ENCODE results near the gene UBE2L3. TPM values are rescaled to one million over a fixed set of nuclear protein-coding genes. Genes with fewer than 3 reads are reported as not detected.
"Not testable (repeated sequence)": the region's sequence is repeated elsewhere in the genome, so short reads cannot be mapped to it uniquely, and the experiment has no call there.

Gene UBE2L3
- polyA plus RNA-seq, 4 donors, result 56.0 to 69.1 (median 63.3) TPM

DNA sequence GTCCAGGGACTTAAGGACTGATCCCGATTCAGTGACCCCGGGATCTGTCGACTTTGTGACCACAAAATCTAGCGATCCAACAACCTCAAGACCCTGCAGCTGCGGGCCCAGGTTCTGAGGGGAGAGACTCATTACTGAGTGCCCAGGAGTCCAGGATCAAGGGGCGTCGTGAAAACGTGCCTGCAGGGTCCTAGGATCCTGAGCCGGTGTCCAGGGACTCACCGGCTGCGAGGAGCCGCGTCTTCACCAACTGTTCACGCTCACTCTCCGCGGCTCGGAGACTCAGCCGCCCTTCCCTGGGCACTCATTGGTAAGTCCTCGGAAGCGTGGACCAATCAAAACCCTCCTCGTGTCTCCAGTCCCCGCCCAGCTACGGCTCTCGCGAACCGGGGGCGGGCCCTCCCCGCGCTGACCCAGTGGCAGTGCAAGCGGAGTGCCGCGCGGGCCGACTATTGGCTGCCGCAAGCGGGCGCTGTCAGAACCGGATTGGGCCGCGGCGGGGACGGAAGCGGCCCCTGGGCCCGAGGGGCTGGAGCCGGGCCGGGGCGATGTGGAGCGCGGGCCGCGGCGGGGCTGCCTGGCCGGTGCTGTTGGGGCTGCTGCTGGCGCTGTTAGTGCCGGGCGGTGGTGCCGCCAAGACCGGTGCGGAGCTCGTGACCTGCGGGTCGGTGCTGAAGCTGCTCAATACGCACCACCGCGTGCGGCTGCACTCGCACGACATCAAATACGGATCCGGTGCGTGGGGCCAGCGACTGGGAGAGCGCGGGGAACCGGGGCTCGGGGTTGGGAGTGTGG lies 74.5 kb downstream of the UBE2L3 start, which contains the start of gene SDF2L1:
SDF2L1 (plus strand) TSS at position 514 of the 795 bp plus-strand sequence; CDS start at position 549, 35 bp downstream.
- DNase-seq (ENCODE audit: low read depth in 4 of 4, low spot score in 3 of 4), result peak; percentile 87 to 96 (median 95)

DNA sequence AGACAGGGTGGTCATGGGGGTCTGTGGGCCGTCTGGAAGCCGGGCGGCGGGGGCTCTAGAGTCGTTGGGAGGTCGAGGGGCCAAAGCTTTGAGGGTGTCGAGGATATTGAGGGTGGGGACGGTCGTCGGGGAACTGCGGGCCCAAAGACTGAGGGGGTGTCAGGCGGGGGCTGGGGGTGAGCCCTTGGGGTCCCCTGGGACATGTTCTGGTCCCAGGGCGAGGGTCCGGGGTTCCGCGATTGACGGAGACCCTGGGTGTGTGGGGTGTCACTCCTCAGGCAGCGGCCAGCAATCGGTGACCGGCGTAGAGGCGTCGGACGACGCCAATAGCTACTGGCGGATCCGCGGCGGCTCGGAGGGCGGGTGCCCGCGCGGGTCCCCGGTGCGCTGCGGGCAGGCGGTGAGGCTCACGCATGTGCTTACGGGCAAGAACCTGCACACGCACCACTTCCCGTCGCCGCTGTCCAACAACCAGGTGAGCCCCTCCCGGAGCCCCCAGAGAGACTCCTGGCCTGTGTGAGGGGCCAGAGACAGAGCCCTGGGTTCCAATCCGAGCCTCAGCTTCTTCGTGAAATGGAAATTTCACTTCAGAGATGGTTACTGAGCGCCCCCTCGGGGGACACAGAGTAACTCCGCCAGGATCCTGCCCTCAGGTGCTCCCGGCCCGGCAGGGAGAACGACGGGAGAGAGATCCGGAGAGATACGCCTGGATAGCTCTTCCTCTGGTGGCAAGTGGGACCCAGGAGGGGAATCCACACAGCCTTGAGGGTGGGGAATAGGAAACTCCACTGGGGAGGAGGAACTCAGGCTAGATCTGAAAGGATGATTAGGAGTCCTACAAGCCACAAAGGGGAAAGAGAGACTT lies 75.3 kb downstream of the UBE2L3 start:
- DNase-seq (ENCODE audit: low read depth in 4 of 4, low spot score in 3 of 4), result peak in 1 of 4 donors; percentile 24

DNA sequence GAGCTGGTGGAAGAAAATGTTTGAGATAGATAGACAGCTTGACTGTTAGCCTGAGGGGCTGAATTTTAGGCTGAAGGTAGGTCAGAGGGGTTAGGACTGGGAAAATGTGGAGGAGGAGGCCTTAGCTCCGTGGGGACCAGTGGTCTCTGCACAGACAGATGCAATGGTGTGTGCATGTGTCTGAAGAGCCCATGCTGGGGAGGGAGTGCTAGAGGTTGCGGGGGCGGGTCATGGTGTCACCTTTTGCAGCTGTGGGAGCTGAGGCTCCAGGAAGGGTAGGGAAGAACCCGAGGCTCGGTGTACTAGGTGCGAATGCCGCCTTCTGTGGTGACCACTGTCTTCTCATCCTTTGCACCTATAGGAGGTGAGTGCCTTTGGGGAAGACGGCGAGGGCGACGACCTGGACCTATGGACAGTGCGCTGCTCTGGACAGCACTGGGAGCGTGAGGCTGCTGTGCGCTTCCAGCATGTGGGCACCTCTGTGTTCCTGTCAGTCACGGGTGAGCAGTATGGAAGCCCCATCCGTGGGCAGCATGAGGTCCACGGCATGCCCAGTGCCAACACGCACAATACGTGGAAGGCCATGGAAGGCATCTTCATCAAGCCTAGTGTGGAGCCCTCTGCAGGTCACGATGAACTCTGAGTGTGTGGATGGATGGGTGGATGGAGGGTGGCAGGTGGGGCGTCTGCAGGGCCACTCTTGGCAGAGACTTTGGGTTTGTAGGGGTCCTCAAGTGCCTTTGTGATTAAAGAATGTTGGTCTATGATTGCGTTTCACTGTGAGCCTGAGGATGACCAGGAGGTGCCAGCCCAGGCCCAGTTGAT lies 76.2 kb downstream of the UBE2L3 start:
- DNase-seq (ENCODE audit: low read depth in 4 of 4, low spot score in 3 of 4), result no peak

DNA sequence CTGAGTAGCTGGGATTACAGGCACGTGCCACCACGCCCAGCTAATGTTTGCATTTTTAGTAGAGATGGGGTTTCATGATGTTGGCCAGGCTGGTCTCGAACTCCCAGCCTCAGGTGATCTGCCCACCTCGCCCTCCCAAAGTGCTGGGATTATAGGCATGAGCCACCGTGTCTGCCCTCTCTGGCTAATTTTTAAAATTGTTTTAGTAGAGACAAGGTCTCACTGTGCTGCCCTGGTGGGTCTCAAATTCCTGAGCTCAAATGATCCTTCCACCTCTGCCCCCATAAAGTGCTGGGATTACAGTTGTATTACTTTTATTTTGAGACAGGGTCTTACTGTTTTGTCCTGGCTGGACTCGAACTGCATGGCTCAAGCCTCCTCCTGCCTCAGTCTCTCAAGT lies 78.0 kb downstream of the UBE2L3 start:
- not testable (repeated sequence) for DNase-seq (ENCODE audit: low read depth in 4 of 4, low spot score in 3 of 4)

DNA sequence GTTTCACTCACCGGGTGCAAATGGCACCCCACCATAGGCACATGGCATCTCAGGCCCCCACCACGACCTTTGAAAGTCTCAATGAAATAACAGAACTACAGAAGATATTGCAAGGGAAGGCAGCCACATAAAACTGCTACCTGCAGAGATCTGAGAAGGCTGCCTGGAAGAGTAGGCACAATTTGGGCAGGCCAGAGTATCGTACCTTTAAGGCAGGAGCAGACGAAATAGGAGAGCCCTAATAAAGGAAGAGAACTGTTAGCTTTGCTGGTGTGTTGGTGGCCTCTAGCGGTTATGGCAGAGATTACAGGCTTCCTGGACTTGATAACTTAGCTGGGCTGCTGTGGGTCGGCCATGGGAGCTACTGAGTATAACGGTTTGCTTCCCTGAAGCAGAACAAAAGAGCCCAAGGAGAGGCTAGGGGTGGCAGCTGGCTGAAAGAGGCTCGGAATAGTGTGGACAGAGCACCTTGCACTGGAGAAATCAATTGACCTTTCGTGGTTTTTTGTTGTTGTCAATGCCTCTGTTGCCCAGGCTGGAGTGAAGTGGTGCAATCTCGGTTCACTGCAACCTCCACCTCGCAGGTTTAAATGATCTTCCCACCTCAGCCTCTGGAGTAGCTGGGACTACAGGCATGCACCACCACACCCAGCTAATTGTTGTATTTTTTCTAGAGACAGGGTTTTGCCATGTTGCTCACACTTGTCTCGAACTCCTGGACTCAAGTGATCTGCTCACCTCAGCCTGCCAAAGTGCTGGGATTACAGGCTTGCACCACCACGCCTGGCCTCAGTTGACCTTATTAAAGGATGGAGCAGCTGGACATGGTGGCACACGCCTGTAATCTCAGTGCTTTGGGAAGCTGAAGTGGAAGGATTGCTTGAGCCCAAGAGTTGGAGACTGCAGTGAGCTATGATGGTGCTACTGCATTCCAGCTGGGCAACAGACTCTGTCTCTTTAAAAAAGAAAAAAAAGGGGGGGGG lies 79.4 kb downstream of the UBE2L3 start:
- no peak for DNase-seq (ENCODE audit: low read depth in 4 of 4, low spot score in 3 of 4)

DNA sequence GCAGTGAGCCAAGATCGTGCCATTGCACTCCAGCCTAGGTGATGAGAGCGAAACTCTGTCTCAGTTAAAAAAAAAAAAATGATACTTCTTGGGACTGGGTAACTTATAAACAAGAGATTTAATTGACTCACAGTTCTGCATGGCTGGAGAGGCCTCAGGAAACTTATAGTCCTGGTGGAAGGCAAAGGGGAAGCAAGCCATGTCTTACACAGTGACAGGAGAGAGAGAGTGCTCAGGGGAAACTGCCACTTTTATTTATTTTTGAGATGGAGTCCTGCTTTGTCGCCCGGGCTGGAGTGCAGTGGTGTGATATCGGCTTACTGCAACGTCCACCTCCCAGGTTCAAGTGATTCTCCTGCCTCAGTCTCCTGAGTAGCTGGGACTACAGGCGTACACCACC lies 82.8 kb downstream of the UBE2L3 start:
- no peak for DNase-seq (ENCODE audit: low read depth in 4 of 4, low spot score in 3 of 4)

DNA sequence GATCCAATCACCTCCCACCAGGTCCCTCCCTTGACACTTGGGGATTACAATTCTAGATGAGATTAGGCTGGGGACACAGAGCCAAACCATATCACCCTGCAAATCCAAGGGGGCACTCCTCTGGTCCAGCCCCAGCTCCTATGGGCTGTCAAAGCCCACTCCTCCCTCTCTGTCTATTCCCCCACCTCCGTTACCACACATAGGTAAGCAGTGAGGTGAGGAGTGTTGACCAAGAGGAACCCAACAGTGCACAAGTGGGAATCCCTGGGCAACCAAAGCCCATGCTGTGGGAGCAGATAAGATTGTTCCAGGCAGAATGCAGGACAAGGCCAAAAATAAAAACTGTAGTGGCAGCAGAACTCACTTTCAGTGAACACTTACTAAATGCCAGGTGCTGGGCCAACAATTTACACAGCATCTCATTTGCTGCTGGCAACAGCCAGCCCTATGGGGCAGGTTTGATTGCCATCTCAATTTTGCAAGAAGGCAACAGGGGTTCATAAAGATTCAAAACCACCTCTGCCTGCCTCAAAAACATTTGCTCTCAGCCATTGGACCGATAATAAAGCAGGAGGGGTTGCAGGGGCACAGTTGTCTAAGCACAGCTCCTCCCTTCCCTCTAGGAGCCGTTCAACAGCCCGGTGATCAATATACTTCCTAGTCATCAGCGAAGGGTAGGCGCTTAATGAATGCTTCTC lies 83.5 kb downstream of the UBE2L3 start:
- DNase-seq (ENCODE audit: low read depth in 4 of 4, low spot score in 3 of 4), result no peak

DNA sequence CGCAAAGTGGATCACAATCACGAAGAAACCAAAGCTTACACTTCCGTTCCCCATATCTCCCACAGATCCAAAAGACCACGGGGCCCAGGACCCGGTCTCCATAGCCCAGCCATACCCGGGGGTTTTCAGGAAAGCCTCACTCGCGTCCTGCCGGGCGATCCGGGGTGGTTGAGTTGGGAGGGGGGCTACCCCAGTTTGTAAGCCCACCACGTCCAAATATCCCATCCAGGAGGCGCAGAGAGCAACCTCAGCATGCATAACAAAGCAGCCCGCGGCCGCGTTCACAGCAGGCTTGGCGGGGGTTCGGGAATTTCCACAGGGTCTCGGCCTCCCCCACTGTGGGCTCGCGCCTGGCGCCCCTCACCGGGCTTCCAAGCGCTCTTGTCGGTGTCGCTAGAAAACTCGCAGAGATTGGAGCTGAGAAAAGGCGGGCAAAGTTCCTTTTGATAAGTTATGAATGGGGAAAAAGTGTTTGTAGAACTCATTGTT lies 84.1 kb downstream of the UBE2L3 start:
- DNase-seq (ENCODE audit: low read depth in 4 of 4, low spot score in 3 of 4), result no peak

DNA sequence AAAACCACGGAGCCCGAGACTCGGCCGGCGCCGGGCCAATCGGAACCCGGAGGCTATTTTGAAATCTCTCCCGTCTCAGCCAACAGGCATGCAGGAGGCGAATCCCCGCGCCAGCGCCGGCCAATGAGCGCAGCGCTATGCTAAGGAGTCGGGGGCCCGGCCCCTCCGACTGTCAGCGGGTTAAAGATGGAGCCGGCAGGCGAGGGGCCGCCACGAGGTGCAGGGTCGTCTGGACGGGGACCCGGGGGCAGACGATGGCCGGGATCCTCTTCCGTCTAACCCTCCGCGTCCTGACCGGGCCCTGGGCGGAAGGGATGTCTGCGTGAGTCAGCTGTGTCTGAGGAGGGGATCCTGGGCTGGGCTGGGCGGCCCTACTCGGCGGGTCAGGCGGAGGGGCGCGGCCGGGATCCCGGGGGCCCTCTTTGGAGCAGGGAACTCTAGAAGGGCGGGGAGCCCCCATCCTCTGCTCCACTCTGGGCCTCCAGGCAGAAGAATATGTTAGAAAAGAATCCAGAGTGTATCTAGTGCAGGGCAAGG lies 84.6 kb downstream of the UBE2L3 start:
- DNase-seq (ENCODE audit: low read depth in 4 of 4, low spot score in 3 of 4), result peak in 3 of 4 donors; percentile 74 to 83 (median 78)

DNA sequence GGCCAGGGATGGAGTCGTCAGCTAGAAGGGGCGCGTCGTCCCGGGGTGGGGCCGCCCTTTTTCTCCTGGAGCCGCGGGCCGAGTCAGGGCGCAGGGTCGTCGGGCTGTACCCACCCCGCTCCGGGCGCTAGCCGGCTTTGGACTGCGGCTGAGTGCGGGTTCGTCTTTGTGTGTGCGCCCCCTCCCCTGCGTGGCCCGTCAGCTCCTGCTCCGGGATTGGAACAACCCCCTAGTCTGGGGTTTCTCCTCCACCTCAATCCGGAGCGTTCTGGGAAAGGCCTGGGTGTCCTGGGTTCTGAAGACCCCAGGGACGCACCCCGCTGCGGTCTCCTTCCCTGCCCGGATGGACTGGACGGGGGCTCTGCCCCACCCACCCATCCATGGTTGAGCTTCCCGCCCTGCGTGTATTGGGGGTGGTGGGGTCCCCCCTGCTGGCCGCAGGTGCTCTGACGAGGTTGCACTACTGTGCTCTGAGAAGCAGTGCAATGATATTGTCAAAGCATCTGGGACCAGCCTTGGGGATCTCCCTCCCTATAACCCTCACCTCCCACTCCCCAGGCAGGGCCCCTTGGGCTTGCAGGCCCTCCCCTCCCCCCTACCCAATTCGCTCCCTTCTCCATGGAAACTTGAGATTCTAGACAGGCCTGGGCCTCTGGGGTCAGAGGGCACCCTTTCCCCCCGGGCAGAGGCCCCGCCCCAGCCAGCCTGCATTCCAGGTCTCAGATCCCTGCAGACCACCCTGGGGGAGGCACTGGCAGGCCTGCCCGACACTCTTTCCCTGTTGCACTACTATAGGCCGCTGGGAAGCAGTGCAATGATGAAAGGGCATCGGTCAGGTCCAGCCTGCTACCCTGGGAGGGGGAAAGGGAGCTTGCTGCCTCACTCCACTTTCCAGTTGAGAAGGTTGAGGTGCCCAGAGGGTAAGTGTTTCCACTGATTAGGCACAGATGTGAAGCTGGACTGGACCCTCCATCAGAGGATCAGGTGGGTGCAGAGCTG lies 85.3 kb downstream of the UBE2L3 start:
- no peak for DNase-seq (ENCODE audit: low read depth in 4 of 4, low spot score in 3 of 4)

DNA sequence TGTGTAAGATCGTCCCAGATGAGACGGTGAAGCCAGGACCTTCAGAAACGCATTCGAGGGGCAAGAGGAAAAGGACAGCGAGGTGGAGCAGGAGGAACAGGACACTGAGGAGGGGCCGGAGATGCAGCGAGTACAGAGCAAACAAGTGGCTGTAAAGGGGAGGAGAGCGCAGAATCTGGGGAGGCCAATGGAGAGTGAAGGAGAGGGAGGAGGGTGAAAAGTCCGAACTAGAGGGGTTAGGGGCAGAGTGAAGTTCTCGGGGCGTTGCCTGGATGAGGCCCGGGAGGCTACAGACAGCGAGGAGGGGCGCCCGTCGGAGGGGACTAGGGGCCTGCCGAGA lies 89.5 kb downstream of the UBE2L3 start:
- DNase-seq (ENCODE audit: low read depth in 4 of 4, low spot score in 3 of 4), result no peak

DNA sequence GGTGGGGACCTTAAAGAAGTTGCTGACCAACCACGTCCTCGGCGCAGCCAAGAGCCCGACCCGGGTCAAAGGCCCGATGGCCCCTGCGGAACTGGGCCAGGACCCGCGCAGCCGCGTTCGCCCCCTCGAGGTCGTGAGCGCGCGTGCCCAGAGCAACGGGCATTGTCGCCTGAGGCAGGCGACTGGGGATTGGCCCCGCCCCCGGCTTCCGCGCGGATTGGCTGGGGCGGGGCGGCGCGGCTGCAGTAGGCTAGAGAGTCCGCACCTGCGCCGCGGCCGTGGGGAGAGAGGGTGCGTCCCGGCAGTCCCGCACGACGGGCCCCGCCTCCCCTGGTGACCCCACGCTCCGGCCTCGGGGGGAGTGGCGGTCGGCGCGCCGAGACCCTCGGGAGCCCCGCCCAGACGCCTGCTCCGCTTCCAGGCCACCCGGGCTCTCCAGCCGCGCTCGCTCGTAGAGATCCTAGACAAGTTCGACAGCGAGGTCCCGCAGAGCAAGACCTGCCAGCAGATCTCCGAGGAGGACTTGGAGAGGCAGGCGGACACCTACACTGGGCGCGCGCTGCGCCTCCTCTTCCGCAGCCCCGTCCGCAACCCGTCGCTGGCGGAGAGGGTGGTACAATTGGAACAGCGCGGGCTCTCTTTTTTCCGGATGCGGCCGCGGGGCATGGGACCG lies 90.0 kb downstream of the UBE2L3 start:
- DNase-seq (ENCODE audit: low read depth in 4 of 4, low spot score in 3 of 4), result no peak

DNA sequence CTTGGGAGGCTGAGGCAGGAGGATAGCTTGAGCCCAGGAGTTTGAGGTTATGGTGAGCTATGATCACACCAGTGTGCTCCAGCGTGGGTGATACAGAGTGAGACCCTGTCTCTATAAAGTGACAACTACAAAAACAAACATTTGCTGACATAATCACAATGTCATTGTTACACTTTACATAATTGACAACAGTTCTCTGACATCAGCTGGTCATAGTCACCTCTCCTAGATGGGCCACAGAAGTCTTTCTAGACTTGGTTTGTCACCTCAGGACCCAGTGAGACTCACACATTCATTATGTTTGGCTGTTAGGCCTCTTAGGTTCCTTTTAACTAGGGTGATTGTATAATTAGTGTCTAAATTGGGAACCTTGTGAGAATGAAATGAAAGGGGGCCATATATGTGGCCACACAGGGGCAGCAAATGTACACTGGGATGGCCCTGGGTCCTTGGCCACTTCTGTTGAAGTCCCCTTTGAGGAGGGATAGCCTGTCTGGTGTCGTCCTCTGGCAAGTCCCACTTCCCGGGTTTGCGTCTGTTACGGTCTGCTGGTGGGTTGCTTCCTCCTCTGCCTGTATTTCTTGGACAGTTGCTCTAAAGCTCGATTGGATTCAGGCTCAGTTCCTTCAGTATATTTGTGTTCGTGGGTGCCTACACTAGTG lies 92.5 kb downstream of the UBE2L3 start:
- no peak for DNase-seq (ENCODE audit: low read depth in 4 of 4, low spot score in 3 of 4)

DNA sequence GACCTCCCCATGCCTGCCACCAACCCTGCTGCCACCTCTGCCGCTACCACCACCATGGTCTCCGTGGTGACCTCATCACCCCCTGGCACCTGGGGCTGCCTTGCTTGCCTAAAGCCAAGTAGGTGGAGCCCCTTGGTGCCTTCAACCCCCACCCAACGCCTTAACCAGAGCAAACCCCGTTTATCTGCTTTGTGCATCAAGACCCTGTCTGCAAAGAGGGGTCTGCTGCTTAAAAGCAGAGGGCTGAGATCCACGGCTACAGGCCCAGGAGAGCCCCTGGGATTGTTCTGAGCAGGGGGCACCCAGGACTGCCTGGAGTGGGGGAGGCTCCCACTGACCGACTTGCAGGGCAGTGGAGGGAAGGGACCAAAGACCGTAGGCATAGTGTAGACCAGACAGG lies 93.4 kb downstream of the UBE2L3 start:
- no peak for DNase-seq (ENCODE audit: low read depth in 4 of 4, low spot score in 3 of 4)

DNA sequence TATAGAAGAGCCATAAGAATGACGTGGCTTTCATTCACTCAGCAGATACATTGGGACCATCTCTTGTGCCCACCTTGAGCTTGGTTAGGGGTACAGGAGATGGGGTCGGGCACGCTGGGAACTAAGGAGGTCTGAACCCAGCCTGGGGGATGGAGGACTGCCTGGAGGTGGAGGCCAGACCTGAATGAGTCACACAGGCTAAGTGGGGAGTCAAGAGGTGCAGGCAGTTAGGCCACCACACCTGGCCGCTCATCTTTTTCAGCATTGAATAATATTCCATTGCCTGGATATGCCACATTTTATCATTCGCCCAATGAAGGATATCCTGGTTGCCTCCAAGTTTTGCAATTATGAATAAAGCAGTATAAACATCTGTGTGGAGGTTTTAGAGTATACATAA lies 94.5 kb downstream of the UBE2L3 start:
- no peak for DNase-seq (ENCODE audit: low read depth in 4 of 4, low spot score in 3 of 4)

DNA sequence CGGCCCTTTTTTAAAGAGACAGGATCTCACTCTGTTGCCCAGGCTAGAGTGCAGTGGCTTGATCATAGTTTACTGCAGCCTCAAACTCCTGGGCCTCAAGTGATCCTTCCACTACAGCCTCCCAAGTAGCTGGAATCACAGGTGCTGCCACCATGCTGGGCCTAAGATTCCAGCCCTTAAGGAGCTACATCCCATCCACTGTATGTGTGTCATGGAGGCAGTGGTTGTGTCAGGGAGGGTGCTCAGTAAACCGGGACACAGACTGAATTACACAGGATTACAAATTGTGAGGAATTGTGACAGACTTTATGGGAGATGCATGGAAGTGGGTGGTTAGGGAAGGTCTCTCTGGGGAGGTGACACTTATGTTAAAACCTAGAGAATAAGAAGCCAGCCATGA lies 96.2 kb downstream of the UBE2L3 start:
- no peak for DNase-seq (ENCODE audit: low read depth in 4 of 4, low spot score in 3 of 4)
